HG03280 (cell line): ENCODE data around the gene KDM4B.
"Not testable (repeated sequence)": the region's sequence is repeated elsewhere in the genome, so short reads cannot be mapped to it uniquely, and the experiment has no call there.

Source experiments
- ATAC-seq: cut with Tn5 transposase; IDR thresholded peaks from one replicate; pipeline ENCODE4 v1.9.1; 2021; ENCODE audit warnings: mild to moderate bottlenecking, moderate library complexity; ENCODE audit not compliant: unreplicated experiment

Gene KDM4B

GRCh38 chr19:5147074-5147977 is 178.4 kb downstream of the KDM4B start:
- no peak for ATAC-seq

GRCh38 chr19:5147978-5148793 is 179.3 kb downstream of the KDM4B start:
- ATAC-seq = no peak

GRCh38 chr19:5148794-5149190 is 179.9 kb downstream of the KDM4B start:
- no peak for ATAC-seq

GRCh38 chr19:5149508-5149907 is 180.6 kb downstream of the KDM4B start:
- ATAC-seq = no peak

GRCh38 chr19:5149932-5150901 is 181.3 kb downstream of the KDM4B start:
- ATAC-seq = no peak

- no peak for ATAC-seq
Observed at GRCh38 chr19:5150902-5151741, 182.2 kb downstream of the KDM4B start.

- ATAC-seq = no peak
Observed at GRCh38 chr19:5152013-5152763, 183.3 kb downstream of the KDM4B start.

- ATAC-seq = no peak
Observed at GRCh38 chr19:5152767-5153532, 184.0 kb downstream of the KDM4B start.

GRCh38 chr19:5153601-5154128 is 184.8 kb downstream of the KDM4B start:
- ATAC-seq = no peak

GRCh38 chr19:5154129-5154798 is 185.4 kb downstream of the KDM4B start:
- no peak for ATAC-seq

- ATAC-seq = no peak
Observed at GRCh38 chr19:5154799-5155426, 186.0 kb downstream of the KDM4B start.

GRCh38 chr19:5155586-5156210 is 186.8 kb downstream of the KDM4B start:
- no peak for ATAC-seq

- no peak for ATAC-seq
Observed at GRCh38 chr19:5156231-5156986, 187.5 kb downstream of the KDM4B start.

GRCh38 chr19:5157186-5157585 is 188.3 kb downstream of the KDM4B start:
- no peak for ATAC-seq

- not testable (repeated sequence) for ATAC-seq
Observed at GRCh38 chr19:5158549-5159134, 189.7 kb downstream of the KDM4B start.
